Measurements from ENCODE around the gene PACSIN1.
A peak's percentile ranks its signal among the peaks of the same experiment; 100 is the strongest.

PACSIN1 gene

GRCh38 chr6:34523441-34524206 lies 57.7 kb downstream of the PACSIN1 start:
- TF ChIP-seq CTCF (conservative IDR thresholded peaks at IDR 0.05; ENCODE audit: low read depth, low read length): no peak
- no peak overlapping the region for H3K4me3 ChIP-seq (ENCODE audit: low read depth, low read length)
- DNase-seq (ENCODE audit: low read depth): no peak

- H3K4me3 ChIP-seq (ENCODE audit: low read depth, low read length): no peak overlapping the region
- TF ChIP-seq CTCF (conservative IDR thresholded peaks at IDR 0.05; ENCODE audit: low read depth, low read length): no peak
- DNase-seq (ENCODE audit: low read depth): no peak
These were observed 58.6 kb downstream of the PACSIN1 start for GRCh38 chr6:34524499-34524898.

GRCh38 chr6:34524971-34525370 lies 59.1 kb downstream of the PACSIN1 start:
- TF ChIP-seq CTCF (conservative IDR thresholded peaks at IDR 0.05; ENCODE audit: low read depth, low read length): no peak
- H3K4me3 ChIP-seq (ENCODE audit: low read depth, low read length): no peak overlapping the region

GRCh38 chr6:34525431-34526175 lies 59.7 kb downstream of the PACSIN1 start:
- TF ChIP-seq CTCF (conservative IDR thresholded peaks at IDR 0.05; ENCODE audit: low read depth, low read length): no peak
- H3K4me3 ChIP-seq (ENCODE audit: low read depth, low read length): no peak overlapping the region
- no peak for DNase-seq (ENCODE audit: low read depth)

More at GRCh38 chr6:34524971-34525370, 59.1 kb downstream of the PACSIN1 start:
- no peak for DNase-seq (ENCODE audit: low read depth)

- H3K4me3 ChIP-seq (ENCODE audit: low read depth, low read length): peak overlapping the region; percentile 46
- DNase-seq (ENCODE audit: low read depth): no peak
These were observed 60.5 kb downstream of the PACSIN1 start for GRCh38 chr6:34526241-34526972.

More at GRCh38 chr6:34526241-34526972, 60.5 kb downstream of the PACSIN1 start:
- no peak for TF ChIP-seq CTCF (conservative IDR thresholded peaks at IDR 0.05; ENCODE audit: low read depth, low read length)
